T-helper 9 cell (primary cell): ENCODE data around the gene AFF3.
"Not testable (repeated sequence)": the region's sequence is repeated elsewhere in the genome, so short reads cannot be mapped to it uniquely, and the experiment has no call there.

Experiments used
- DNase-seq: peaks from one replicate; pipeline ENCODE4 v3.0.0-alpha.2; 2020

The AFF3 gene

GRCh38 chr2:99776906-99777646 is 365.3 kb downstream of the AFF3 start:
- DNase-seq, result no peak

- DNase-seq, result no peak
Measured at GRCh38 chr2:99776206-99776905, 366.0 kb downstream of the AFF3 start.

- DNase-seq, result no peak
Measured at GRCh38 chr2:99775585-99775984, 366.8 kb downstream of the AFF3 start.

- DNase-seq, result not testable (repeated sequence)
Measured at GRCh38 chr2:99773642-99774041, 368.7 kb downstream of the AFF3 start.

GRCh38 chr2:99772591-99773331 is 369.6 kb downstream of the AFF3 start:
- no peak for DNase-seq

GRCh38 chr2:99771681-99772333 is 370.6 kb downstream of the AFF3 start:
- no peak for DNase-seq

- no peak for DNase-seq
Measured at GRCh38 chr2:99770876-99771275, 371.5 kb downstream of the AFF3 start.

- no peak for DNase-seq
Measured at GRCh38 chr2:99765731-99766318, 376.6 kb downstream of the AFF3 start.

GRCh38 chr2:99763764-99764163 is 378.6 kb downstream of the AFF3 start:
- no peak for DNase-seq

GRCh38 chr2:99762714-99763113 is 379.7 kb downstream of the AFF3 start:
- DNase-seq, result no peak

GRCh38 chr2:99757611-99758114 is 384.7 kb downstream of the AFF3 start:
- no peak for DNase-seq

GRCh38 chr2:99756059-99756458 is 386.3 kb downstream of the AFF3 start:
- DNase-seq, result no peak

- DNase-seq, result no peak
Measured at GRCh38 chr2:99754210-99754609, 388.2 kb downstream of the AFF3 start.

GRCh38 chr2:99753505-99753904 is 388.9 kb downstream of the AFF3 start:
- DNase-seq, result no peak

GRCh38 chr2:99748344-99748743 is 394.0 kb downstream of the AFF3 start:
- DNase-seq, result no peak

- DNase-seq, result no peak
Measured at GRCh38 chr2:99747842-99748241, 394.5 kb downstream of the AFF3 start.

- DNase-seq, result no peak
Measured at GRCh38 chr2:99743146-99743545, 399.2 kb downstream of the AFF3 start.

GRCh38 chr2:99737537-99737936 is 404.9 kb downstream of the AFF3 start:
- no peak for DNase-seq

GRCh38 chr2:99735753-99736152 is 406.6 kb downstream of the AFF3 start:
- DNase-seq, result no peak

GRCh38 chr2:99735314-99735713 is 407.1 kb downstream of the AFF3 start:
- DNase-seq, result not testable (repeated sequence)

GRCh38 chr2:99734236-99734635 is 408.2 kb downstream of the AFF3 start:
- no peak for DNase-seq
